ENCODE data around the gene CCT5.

Gene CCT5

GRCh38 chr5:10301266-10301665, 51.2 kb downstream of the CCT5 start:
- TF ChIP-seq ARNTL (CRISPR knock-in tag; IDR thresholded peaks at IDR 0.05; ENCODE audit: borderline replicate concordance, low read depth) (no peak), ISL1 (CRISPR knock-in tag; IDR thresholded peaks at IDR 0.05) (no peak), TSHZ2 (CRISPR knock-in tag; IDR thresholded peaks at IDR 0.05) (no peak), RARB (CRISPR knock-in tag; IDR thresholded peaks at IDR 0.05) (no peak), PATZ1 (CRISPR knock-in tag; IDR thresholded peaks at IDR 0.05; ENCODE audit: borderline replicate concordance) (no peak), GLIS3 (CRISPR knock-in tag; IDR thresholded peaks at IDR 0.05) (no peak), ZNF8 (CRISPR knock-in tag; IDR thresholded peaks at IDR 0.05) (no peak), ZFP30 (CRISPR knock-in tag; IDR thresholded peaks at IDR 0.05) (no peak), OSR1 (CRISPR knock-in tag; IDR thresholded peaks at IDR 0.05) (no peak), ZFP3 (CRISPR knock-in tag; IDR thresholded peaks at IDR 0.05) (no peak)
- TF ChIP-seq, protein P1, sequence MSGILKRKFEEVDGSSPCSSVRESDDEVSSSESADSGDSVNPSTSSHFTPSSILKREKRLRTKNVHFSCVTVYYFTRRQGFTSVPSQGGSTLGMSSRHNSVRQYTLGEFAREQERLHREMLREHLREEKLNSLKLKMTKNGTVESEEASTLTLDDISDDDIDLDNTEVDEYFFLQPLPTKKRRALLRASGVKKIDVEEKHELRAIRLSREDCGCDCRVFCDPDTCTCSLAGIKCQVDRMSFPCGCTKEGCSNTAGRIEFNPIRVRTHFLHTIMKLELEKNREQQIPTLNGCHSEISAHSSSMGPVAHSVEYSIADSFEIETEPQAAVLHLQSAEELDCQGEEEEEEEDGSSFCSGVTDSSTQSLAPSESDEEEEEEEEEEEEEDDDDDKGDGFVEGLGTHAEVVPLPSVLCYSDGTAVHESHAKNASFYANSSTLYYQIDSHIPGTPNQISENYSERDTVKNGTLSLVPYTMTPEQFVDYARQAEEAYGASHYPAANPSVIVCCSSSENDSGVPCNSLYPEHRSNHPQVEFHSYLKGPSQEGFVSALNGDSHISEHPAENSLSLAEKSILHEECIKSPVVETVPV (CRISPR knock-in tag; IDR thresholded peaks at IDR 0.05): no peak
- TF ChIP-seq, protein P2, sequence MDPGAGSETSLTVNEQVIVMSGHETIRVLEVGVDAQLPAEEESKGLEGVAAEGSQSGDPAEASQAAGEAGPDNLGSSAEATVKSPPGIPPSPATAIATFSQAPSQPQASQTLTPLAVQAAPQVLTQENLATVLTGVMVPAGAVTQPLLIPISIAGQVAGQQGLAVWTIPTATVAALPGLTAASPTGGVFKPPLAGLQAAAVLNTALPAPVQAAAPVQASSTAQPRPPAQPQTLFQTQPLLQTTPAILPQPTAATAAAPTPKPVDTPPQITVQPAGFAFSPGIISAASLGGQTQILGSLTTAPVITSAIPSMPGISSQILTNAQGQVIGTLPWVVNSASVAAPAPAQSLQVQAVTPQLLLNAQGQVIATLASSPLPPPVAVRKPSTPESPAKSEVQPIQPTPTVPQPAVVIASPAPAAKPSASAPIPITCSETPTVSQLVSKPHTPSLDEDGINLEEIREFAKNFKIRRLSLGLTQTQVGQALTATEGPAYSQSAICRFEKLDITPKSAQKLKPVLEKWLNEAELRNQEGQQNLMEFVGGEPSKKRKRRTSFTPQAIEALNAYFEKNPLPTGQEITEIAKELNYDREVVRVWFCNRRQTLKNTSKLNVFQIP (CRISPR knock-in tag; IDR thresholded peaks at IDR 0.05; ENCODE audit: borderline replicate concordance, low read depth): no peak
- TF ChIP-seq, protein P3, sequence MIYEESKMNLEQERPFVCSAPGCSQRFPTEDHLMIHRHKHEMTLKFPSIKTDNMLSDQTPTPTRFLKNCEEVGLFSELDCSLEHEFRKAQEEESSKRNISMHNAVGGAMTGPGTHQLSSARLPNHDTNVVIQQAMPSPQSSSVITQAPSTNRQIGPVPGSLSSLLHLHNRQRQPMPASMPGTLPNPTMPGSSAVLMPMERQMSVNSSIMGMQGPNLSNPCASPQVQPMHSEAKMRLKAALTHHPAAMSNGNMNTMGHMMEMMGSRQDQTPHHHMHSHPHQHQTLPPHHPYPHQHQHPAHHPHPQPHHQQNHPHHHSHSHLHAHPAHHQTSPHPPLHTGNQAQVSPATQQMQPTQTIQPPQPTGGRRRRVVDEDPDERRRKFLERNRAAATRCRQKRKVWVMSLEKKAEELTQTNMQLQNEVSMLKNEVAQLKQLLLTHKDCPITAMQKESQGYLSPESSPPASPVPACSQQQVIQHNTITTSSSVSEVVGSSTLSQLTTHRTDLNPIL (CRISPR knock-in tag; IDR thresholded peaks at IDR 0.05; ENCODE audit: low read depth): no peak
- no peak for ATAC-seq

GRCh38 chr5:10301842-10302610, 51.9 kb downstream of the CCT5 start:
- TF ChIP-seq GLIS3 (CRISPR knock-in tag; IDR thresholded peaks at IDR 0.05): no peak
- no peak for TF ChIP-seq OSR1 (CRISPR knock-in tag; IDR thresholded peaks at IDR 0.05)
- no peak for TF ChIP-seq TSHZ2 (CRISPR knock-in tag; IDR thresholded peaks at IDR 0.05)
- TF ChIP-seq TCF4 (CRISPR knock-in tag; IDR thresholded peaks at IDR 0.05; ENCODE audit: borderline replicate concordance): no peak
- TF ChIP-seq, protein P1 (CRISPR knock-in tag; IDR thresholded peaks at IDR 0.05): no peak
- ATAC-seq: no peak

All from SK-N-SH treated with all-trans-retinoic acid at 6 μM for 48 hours (cell line).